IMR-90 (cell line): Measurements from ENCODE around the gene APBB1IP. TPM values are rescaled to one million over a fixed set of nuclear protein-coding genes. Genes with fewer than 3 reads are reported as not detected.

Experiments used
- ATAC-seq: fragments of 200-7000 bp; cut with Tn5 transposase; 2 replicates; pipeline ENCODE4 v1.9.1; 2020; ENCODE audit warnings: low read depth, mild to moderate bottlenecking, moderate library complexity
- BruUV-seq: library from RNA; stranded (reverse); fragments of 400-500 nt; replicated peaks from 2 replicates; lab custom pipeline; 2021; lab: Mats Ljungman, UMichigan
- CTCF ChIA-PET: fragments of 300-600 bp; formaldehyde crosslinking; extraction: SDS; loops from one replicate; lab custom pipeline; 2021; ENCODE audit warnings: antibody characterized with exemption; lab: Yijun Ruan, JAX
- POLR2A ChIA-PET: fragments of 300-600 bp; sonication (Branson Sonifier 250); formaldehyde crosslinking; loops from one replicate; lab custom pipeline; 2022; ENCODE audit warnings: antibody characterized with exemption; ENCODE audit not compliant: unreplicated experiment; lab: Charles Lee
- DNase-seq: peaks from one replicate; pipeline ENCODE4 v3.0.0; 2013
- H2AFZ ChIP-seq: replicated peaks from 2 replicates; pipeline ENCODE3; 2013; ENCODE audit warnings: low read length, mild to moderate bottlenecking; ENCODE audit not compliant: poor library complexity
- H2AK5ac ChIP-seq: 2 replicates; pipeline ENCODE4 v1.6.1; 2013; ENCODE audit warnings: low read depth, low read length, inconsistent platforms
- H2AK9ac ChIP-seq: replicated peaks from 2 replicates; pipeline ENCODE3; 2013; ENCODE audit warnings: mild to moderate bottlenecking, low read depth, low read length, moderate library complexity; ENCODE audit not compliant: poor library complexity
- H2BK120ac ChIP-seq: 2 replicates; pipeline ENCODE4 v1.6.1; 2013; ENCODE audit warnings: low read depth, low read length, inconsistent platforms
- H2BK15ac ChIP-seq: 3 replicates; pipeline ENCODE4 v1.6.1; 2013; ENCODE audit warnings: low read depth, low read length, inconsistent platforms
- H2BK20ac ChIP-seq: 2 replicates; pipeline ENCODE4 v1.6.1; 2013; ENCODE audit warnings: low read depth, mild to moderate bottlenecking, inconsistent platforms, low read length, moderate library complexity
- H2BK5ac ChIP-seq: 2 replicates; pipeline ENCODE4 v1.6.1; 2013; ENCODE audit warnings: mild to moderate bottlenecking, low read depth, low read length, inconsistent platforms; ENCODE audit not compliant: poor library complexity, severe bottlenecking
- H3K14ac ChIP-seq: replicated peaks from 2 replicates; pipeline ENCODE4 v1.6.1; 2013; ENCODE audit warnings: low read depth, low read length, inconsistent platforms
- H3K18ac ChIP-seq: 2 replicates; pipeline ENCODE4 v1.6.1; 2013; ENCODE audit warnings: low read depth, low read length, control low read depth
- H3K23ac ChIP-seq: 2 replicates; pipeline ENCODE4 v1.6.1; 2013; ENCODE audit warnings: low read depth, low read length, inconsistent platforms
- H3K27ac ChIP-seq: 2 replicates; pipeline ENCODE4 v1.5.1; 2013; ENCODE audit warnings: mild to moderate bottlenecking, control low read depth, low read length; ENCODE audit not compliant: insufficient read depth
- H3K27me3 ChIP-seq: 2 replicates; pipeline ENCODE4 v1.6.1; 2013; ENCODE audit warnings: low read length; ENCODE audit not compliant: control insufficient read depth, insufficient read depth
- H3K36me3 ChIP-seq: 2 replicates; pipeline ENCODE4 v1.6.1; 2013; ENCODE audit warnings: low read length, mixed read lengths; ENCODE audit not compliant: control insufficient read depth, insufficient read depth
- H3K4ac ChIP-seq: 2 replicates; pipeline ENCODE4 v1.6.1; 2013; ENCODE audit warnings: low read depth, low read length, inconsistent platforms
- H3K4me1 ChIP-seq: 2 replicates; pipeline ENCODE4 v1.6.1; 2013; ENCODE audit warnings: low read length, mixed read lengths; ENCODE audit not compliant: control insufficient read depth, insufficient read depth
- H3K4me2 ChIP-seq: 2 replicates; pipeline ENCODE4 v1.6.1; 2013; ENCODE audit warnings: low read depth, mild to moderate bottlenecking, control low read depth, low read length, moderate library complexity
- H3K4me3 ChIP-seq: 2 replicates; pipeline ENCODE4 v1.5.1; 2013; ENCODE audit warnings: low read depth, mild to moderate bottlenecking, control low read depth, low read length, moderate library complexity; ENCODE audit not compliant: insufficient read depth
- H3K56ac ChIP-seq: 2 replicates; pipeline ENCODE4 v1.6.1; 2013; ENCODE audit warnings: low read length, inconsistent platforms; ENCODE audit not compliant: insufficient read depth; ENCODE audit errors: extremely low read depth
- H3K79me1 ChIP-seq, 2 experiments: 2 replicates each; pipeline ENCODE4 v1.6.1; 2013; ENCODE audit warnings: low read length in 2 of 2, inconsistent platforms in 1 of 2, low read depth in 1 of 2
- H3K9ac ChIP-seq: 2 replicates; pipeline ENCODE4 v1.6.1; 2013; ENCODE audit warnings: low read depth, low read length, control low read depth
- H3K9me1 ChIP-seq: 2 replicates; pipeline ENCODE4 v1.6.1; 2013; ENCODE audit warnings: low read length, inconsistent platforms; ENCODE audit not compliant: insufficient read depth
- H3K9me3 ChIP-seq: 2 replicates; pipeline ENCODE4 v1.6.1; 2013; ENCODE audit warnings: low read length; ENCODE audit not compliant: control insufficient read depth, insufficient read depth
- H4K20me1 ChIP-seq: 2 replicates; pipeline ENCODE4 v1.6.1; 2013; ENCODE audit warnings: low read length, inconsistent platforms; ENCODE audit not compliant: insufficient read depth
- H4K5ac ChIP-seq: 2 replicates; pipeline ENCODE4 v1.6.1; 2013; ENCODE audit warnings: mild to moderate bottlenecking, low read depth, low read length, control low read depth
- H4K8ac ChIP-seq, 2 experiments: 2 replicates each; pipeline ENCODE4 v1.6.1; 2013; ENCODE audit warnings: low read depth in 2 of 2, low read length in 2 of 2, control low read depth in 1 of 2, inconsistent platforms in 1 of 2
- H4K91ac ChIP-seq: 2 replicates; pipeline ENCODE4 v1.6.1; 2013; ENCODE audit warnings: low read depth, low read length, inconsistent platforms; ENCODE audit not compliant: insufficient read depth
- BHLHE40 ChIP-seq: fragments of 150-350 bp; IDR thresholded peaks from 2 replicates; pipeline ENCODE4 v1.6.1; 2016; ENCODE audit warnings: mild to moderate bottlenecking, low read depth, low read length
- POLR2A ChIP-seq: IDR thresholded peaks from 2 replicates; pipeline ENCODE4 v1.6.1; 2012; ENCODE audit warnings: mild to moderate bottlenecking, low read depth, low read length
- RAD21 ChIP-seq: IDR thresholded peaks from 2 replicates; pipeline ENCODE4 v1.6.1; 2012; ENCODE audit warnings: low read length, improper control_type of control experiment
- WGBS, 2 experiments: methylation state at CpG; one replicate each; pipeline versions ENCODE4 v1.1.5 to v1.1.7; 2013; ENCODE audit warnings: missing lambda C conversion rate in 2 of 2; ENCODE audit not compliant: insufficient read length in 1 of 2; ENCODE audit errors: extremely low coverage in 2 of 2; 5-methylcytosine and 5-hydroxymethylcytosine counted together
- dilution Hi-C: fragments of 300-500 bp; cut with HindIII; formaldehyde crosslinking; loops from one replicate; pipeline ENCODE4 v1.14.3; 2018; ENCODE audit warnings: low sequenced_read_pairs; ENCODE audit not compliant: unreplicated experiment
- in situ Hi-C: fragments of 300-500 bp; cut with MboI; formaldehyde crosslinking; loops from 3 replicates; pipeline ENCODE4 v1.14.3; 2019; ENCODE audit warnings: low sequenced_read_pairs, inconsistent platforms, mixed read lengths
- intact Hi-C: fragments of 100-400 bp; cut with micrococcal nuclease; formaldehyde crosslinking; loops from 2 replicates; pipeline ENCODE4 v1.10.0; 2022
- polyA plus RNA-seq, 3 experiments: library from polyadenylated mRNA; depleted of rRNA; stranded (reverse); fragments of >200 nt; gene quantifications; 2 replicates each; pipeline ENCODE4 v1.2.3, GENCODE V29; 2012; ENCODE audit warnings: low replicate concordance in 1 of 3
- total RNA-seq: library from RNA; depleted of rRNA; stranded (reverse); fragments of >200 nt; gene quantifications from 2 replicates; pipeline ENCODE4 v1.2.3, GENCODE V29; 2012
- TF ChIP-seq, protein P1 (sequence below): fragments of 150-350 bp; IDR thresholded peaks from 2 replicates; pipeline ENCODE4 v1.6.1; 2016; ENCODE audit warnings: low read depth, mild to moderate bottlenecking, low read length, moderate library complexity, borderline replicate concordance

The APBB1IP gene
- total and polyA plus RNA-seq, 2 of the 4 experiments (the other 2 are of a cell fraction): not detected

DNA sequence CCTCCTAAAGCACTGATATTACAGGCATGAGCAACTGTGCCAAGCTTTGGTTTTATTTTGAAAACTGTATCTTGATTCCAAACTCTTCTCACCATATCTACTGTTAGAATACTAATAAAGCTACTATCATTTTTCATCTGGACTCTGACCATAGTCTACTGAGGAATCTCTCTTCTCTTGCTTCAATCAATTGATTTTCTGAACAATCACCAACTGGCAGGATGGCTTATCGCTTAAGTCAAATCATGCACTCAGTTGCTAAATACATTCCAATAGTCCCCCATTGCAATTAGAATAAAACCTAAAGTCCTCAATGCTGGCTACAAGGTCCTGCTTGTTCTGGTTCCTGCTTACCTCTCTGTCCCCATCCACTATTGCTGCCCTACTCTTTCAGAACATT lies 2.3 kb upstream of the APBB1IP start:
- no peak for ATAC-seq
- no TSS peak for BruUV-seq
- no peaks in the 10 kb centered on the region for H3K36me3 ChIP-seq
- no peaks in the 10 kb centered on the region for H3K9me1 ChIP-seq
- no peak overlapping the region for H3K4me3 ChIP-seq
- dilution Hi-C loops: no loop called here
- no peak overlapping the region for H3K9ac ChIP-seq
- ChIA-PET POLR2A (no interaction called here), CTCF (no interaction called here)
- no peak overlapping the region for H4K5ac ChIP-seq
- H2AK9ac ChIP-seq: no peak overlapping the region
- H4K20me1 ChIP-seq: no peaks in the 10 kb centered on the region
- peaks cover 18% of the 10 kb centered on the region for H3K9me3 ChIP-seq
- H4K91ac ChIP-seq: no peak overlapping the region
- in situ Hi-C loops: no loop called here
- no peak overlapping the region for H3K4me2 ChIP-seq
- no peak overlapping the region for H4K8ac ChIP-seq
- H2BK5ac ChIP-seq: no peak overlapping the region
- H3K4me1 ChIP-seq: no peaks in the 10 kb centered on the region
- H2AK5ac ChIP-seq: no peak overlapping the region
- 83% methylated on average over 1 of the region's 1 CpG; no CpG with 5 or more reads in 1 of the 2 experiments for WGBS, 2 experiments
- no peak overlapping the region for H3K27ac ChIP-seq
- TF ChIP-seq, protein P1, sequence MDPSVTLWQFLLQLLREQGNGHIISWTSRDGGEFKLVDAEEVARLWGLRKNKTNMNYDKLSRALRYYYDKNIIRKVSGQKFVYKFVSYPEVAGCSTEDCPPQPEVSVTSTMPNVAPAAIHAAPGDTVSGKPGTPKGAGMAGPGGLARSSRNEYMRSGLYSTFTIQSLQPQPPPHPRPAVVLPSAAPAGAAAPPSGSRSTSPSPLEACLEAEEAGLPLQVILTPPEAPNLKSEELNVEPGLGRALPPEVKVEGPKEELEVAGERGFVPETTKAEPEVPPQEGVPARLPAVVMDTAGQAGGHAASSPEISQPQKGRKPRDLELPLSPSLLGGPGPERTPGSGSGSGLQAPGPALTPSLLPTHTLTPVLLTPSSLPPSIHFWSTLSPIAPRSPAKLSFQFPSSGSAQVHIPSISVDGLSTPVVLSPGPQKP: no peak
- TF ChIP-seq BHLHE40 (no peak), POLR2A (no peak), RAD21 (no peak)
- no peak overlapping the region for H2AFZ ChIP-seq
- intact Hi-C loops: no loop called here
- no peaks in the 10 kb centered on the region for H3K79me1 ChIP-seq
- H3K27me3 ChIP-seq: no peaks in the 10 kb centered on the region
- no peak for DNase-seq
- no peak overlapping the region for H3K23ac ChIP-seq
- no peak overlapping the region for H3K18ac ChIP-seq
- no peak overlapping the region for H2BK120ac ChIP-seq
- H2BK20ac ChIP-seq: no peak overlapping the region
- H3K4ac ChIP-seq: no peak overlapping the region
- H3K14ac ChIP-seq: no peak overlapping the region
- H2BK15ac ChIP-seq: no peak overlapping the region
- H3K56ac ChIP-seq: no peak overlapping the region
